KMS-11 (cell line): ENCODE data around the gene CCDC149.

ENCODE experiments used
- H2AFZ ChIP-seq: fragments of 200-600 bp; sonication (generic); 2 replicates; pipeline ENCODE4 v1.6.1; 2016; ENCODE audit warnings: antibody characterized with exemption, mixed run types, low read depth
- H3K27ac ChIP-seq: fragments of 200-600 bp; sonication (generic); 2 replicates; pipeline ENCODE4 v1.6.1; 2016; ENCODE audit warnings: mild to moderate bottlenecking, mixed run types
- H3K27me3 ChIP-seq: fragments of 200-600 bp; sonication (generic); 2 replicates; pipeline ENCODE4 v1.6.1; 2017; ENCODE audit warnings: mild to moderate bottlenecking, low read depth, mixed run types, moderate library complexity; ENCODE audit not compliant: insufficient read depth
- H3K36me3 ChIP-seq: fragments of 200-600 bp; sonication (generic); 2 replicates; pipeline ENCODE4 v1.6.1; 2017; ENCODE audit warnings: mild to moderate bottlenecking, mixed run types; ENCODE audit not compliant: insufficient read depth
- H3K4me1 ChIP-seq: fragments of 200-600 bp; sonication (generic); 2 replicates; pipeline ENCODE4 v1.6.1; 2016; ENCODE audit warnings: mild to moderate bottlenecking, low read depth, mixed run types; ENCODE audit not compliant: poor library complexity, severe bottlenecking
- H3K4me2 ChIP-seq: fragments of 200-600 bp; sonication (generic); 2 replicates; pipeline ENCODE4 v1.7.0; 2016; ENCODE audit warnings: mild to moderate bottlenecking, mixed run types
- H3K4me3 ChIP-seq: fragments of 200-600 bp; sonication (generic); IDR thresholded peaks from 2 replicates; pipeline ENCODE4 v1.6.1; 2017; ENCODE audit warnings: low read depth, low read length, mixed read lengths; ENCODE audit not compliant: insufficient read depth
- H3K79me2 ChIP-seq: fragments of 200-600 bp; sonication (generic); 2 replicates; pipeline ENCODE4 v1.6.1; 2016; ENCODE audit warnings: low read depth, mixed run types; ENCODE audit not compliant: insufficient read depth
- H3K9ac ChIP-seq: fragments of 200-600 bp; sonication (generic); 2 replicates; pipeline ENCODE4 v1.6.1; 2016; ENCODE audit warnings: mild to moderate bottlenecking, mixed run types
- H4K20me1 ChIP-seq: fragments of 200-600 bp; sonication (generic); 2 replicates; pipeline ENCODE4 v1.6.1; 2016; ENCODE audit warnings: mild to moderate bottlenecking, mixed run types; ENCODE audit not compliant: insufficient read depth
- CTCF ChIP-seq: fragments of 200-600 bp; sonication (generic); conservative IDR thresholded peaks from 2 replicates; pipeline ENCODE4 v1.6.1; 2017; ENCODE audit warnings: low read depth, mild to moderate bottlenecking, antibody characterized with exemption, low read length, moderate library complexity, mixed read lengths

CCDC149 gene

GRCh38 chr4:24890561-24891126, 22.2 kb downstream of the CCDC149 start:
- no peak overlapping the region for H3K4me3 ChIP-seq
- no peak overlapping the region for H3K4me2 ChIP-seq
- no peak for TF ChIP-seq CTCF
- H3K27me3 ChIP-seq, result no peaks in the 10 kb centered on the region
- no peaks in the 10 kb centered on the region for H3K36me3 ChIP-seq
- no peak overlapping the region for H3K9ac ChIP-seq
- H3K27ac ChIP-seq, result no peak overlapping the region
- no peaks in the 10 kb centered on the region for H4K20me1 ChIP-seq
- H3K4me1 ChIP-seq, result no peaks in the 10 kb centered on the region
- no peak overlapping the region for H2AFZ ChIP-seq
- H3K79me2 ChIP-seq, result no peaks in the 10 kb centered on the region

DNA sequence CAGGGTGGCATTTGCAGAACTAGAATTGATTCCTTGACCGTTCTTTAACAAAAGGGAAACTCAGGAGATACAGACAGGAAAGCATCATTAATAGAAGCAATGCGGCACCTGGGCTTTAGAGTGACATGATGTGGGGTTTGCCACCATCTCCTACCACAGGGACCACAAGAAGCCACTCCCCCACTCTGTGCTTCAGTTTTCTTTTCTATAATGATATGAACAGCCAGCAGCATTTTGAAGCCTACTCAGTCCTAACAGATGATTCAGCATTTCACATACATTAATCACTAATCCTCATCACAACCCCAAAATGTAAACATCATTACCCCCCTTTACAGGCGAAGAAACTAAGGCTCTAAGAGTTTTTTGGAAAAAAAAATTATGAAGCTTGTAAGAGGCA, 22.9 kb downstream of the CCDC149 start:
- no peak overlapping the region for H3K27ac ChIP-seq
- no peak overlapping the region for H3K4me2 ChIP-seq
- no peak overlapping the region for H3K4me3 ChIP-seq

GRCh38 chr4:24888475-24889344, 24.1 kb downstream of the CCDC149 start:
- TF ChIP-seq CTCF, result no peak
- H3K4me1 ChIP-seq, result no peaks in the 10 kb centered on the region
- no peak overlapping the region for H3K27ac ChIP-seq
- no peak overlapping the region for H3K4me2 ChIP-seq
- H3K9ac ChIP-seq, result no peak overlapping the region
- no peaks in the 10 kb centered on the region for H3K27me3 ChIP-seq
- no peak overlapping the region for H2AFZ ChIP-seq
- no peaks in the 10 kb centered on the region for H3K36me3 ChIP-seq
- no peak overlapping the region for H3K4me3 ChIP-seq
- H4K20me1 ChIP-seq, result no peaks in the 10 kb centered on the region
- no peaks in the 10 kb centered on the region for H3K79me2 ChIP-seq

More for the DNA sequence above, 22.9 kb downstream of the CCDC149 start:
- Histone ChIP-seq H3K9ac (no peak overlapping the region), H3K27me3 (no peaks in the 10 kb centered on the region), H3K36me3 (no peaks in the 10 kb centered on the region), H2AFZ (no peak overlapping the region), H3K79me2 (no peaks in the 10 kb centered on the region), H4K20me1 (no peaks in the 10 kb centered on the region), H3K4me1 (no peaks in the 10 kb centered on the region)
- TF ChIP-seq CTCF, result no peak

DNA sequence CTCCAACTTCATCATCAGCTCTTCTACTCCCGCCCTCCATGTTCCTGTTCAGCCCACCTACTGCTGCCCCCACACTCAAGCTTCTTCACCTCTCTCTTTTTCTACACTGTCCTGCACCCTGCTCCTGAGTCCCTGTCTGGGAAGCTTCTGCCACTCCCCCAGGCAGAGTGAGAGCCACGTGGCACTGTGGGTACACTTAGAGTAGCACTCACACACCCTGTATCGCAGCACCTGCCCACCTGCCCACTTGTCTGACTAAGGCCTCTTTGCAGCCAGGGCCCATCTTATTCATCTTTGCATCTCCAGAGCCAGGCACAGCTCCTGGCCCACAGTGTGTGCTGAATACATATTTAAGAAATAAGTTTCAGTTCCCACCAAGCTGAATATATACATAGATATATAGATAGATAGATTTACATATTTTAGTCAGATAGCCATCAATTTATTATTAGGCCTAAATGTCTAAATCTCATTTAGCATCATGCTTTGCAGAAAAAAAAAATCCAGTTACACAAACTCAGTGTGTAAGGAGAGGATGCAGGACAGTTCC, 24.9 kb downstream of the CCDC149 start:
- no peak for TF ChIP-seq CTCF
- Histone ChIP-seq H4K20me1 (no peaks in the 10 kb centered on the region), H3K9ac (no peak overlapping the region), H3K36me3 (no peaks in the 10 kb centered on the region), H2AFZ (no peak overlapping the region), H3K4me2 (no peak overlapping the region), H3K27ac (no peak overlapping the region), H3K4me1 (no peaks in the 10 kb centered on the region), H3K79me2 (no peaks in the 10 kb centered on the region), H3K4me3 (no peak overlapping the region), H3K27me3 (no peaks in the 10 kb centered on the region)
